GM12872 (cell line): ENCODE measurements around the gene SPACA7.

ENCODE experiments used
- CTCF ChIP-seq: IDR thresholded peaks from 3 replicates; pipeline ENCODE4 v1.5.1; 2011; ENCODE audit warnings: low read depth, mild to moderate bottlenecking, low read length, moderate library complexity; ENCODE audit not compliant: insufficient read depth

The SPACA7 gene

GRCh38 chr13:112363867-112364528 lies 12.2 kb upstream of the SPACA7 start:
- no peak for TF ChIP-seq CTCF

GRCh38 chr13:112366907-112367646 lies 9.1 kb upstream of the SPACA7 start:
- TF ChIP-seq CTCF = no peak

- TF ChIP-seq CTCF = no peak
Measured at GRCh38 chr13:112368883-112369282, 7.3 kb upstream of the SPACA7 start.

GRCh38 chr13:112370311-112370710 lies 5.8 kb upstream of the SPACA7 start:
- no peak for TF ChIP-seq CTCF

GRCh38 chr13:112374271-112374670 lies 1.9 kb upstream of the SPACA7 start:
- TF ChIP-seq CTCF = no peak

- no peak for TF ChIP-seq CTCF
Measured at GRCh38 chr13:112391746-112392145, 15.6 kb downstream of the SPACA7 start.

GRCh38 chr13:112392719-112393118 lies 16.6 kb downstream of the SPACA7 start:
- 0 out of 3 replicates have a peak, but pooled peaks have one; percentile 3 for TF ChIP-seq CTCF
